Astrocyte of the spinal cord (primary cell): ENCODE data around the gene ERC2.

Experiments
- DNase-seq: peaks from one replicate; pipeline ENCODE4 v3.0.0; 2011; ENCODE audit warnings: low read depth, low spot score
- H3K4me3 ChIP-seq: 2 replicates; pipeline ENCODE4 v1.5.1; 2011; ENCODE audit warnings: low read depth, mild to moderate bottlenecking, low read length, moderate library complexity
- in situ Hi-C: cut with HindIII; loops from 2 replicates; pipeline ENCODE4 v1.10.0; 2017; ENCODE audit warnings: low sequenced_read_pairs
- TF ChIP-seq, protein P1 (sequence below): IDR thresholded peaks from 2 replicates; pipeline ENCODE4 v1.5.1; 2012; ENCODE audit warnings: low read depth, mild to moderate bottlenecking, low read length, inconsistent platforms

The ERC2 gene

DNA sequence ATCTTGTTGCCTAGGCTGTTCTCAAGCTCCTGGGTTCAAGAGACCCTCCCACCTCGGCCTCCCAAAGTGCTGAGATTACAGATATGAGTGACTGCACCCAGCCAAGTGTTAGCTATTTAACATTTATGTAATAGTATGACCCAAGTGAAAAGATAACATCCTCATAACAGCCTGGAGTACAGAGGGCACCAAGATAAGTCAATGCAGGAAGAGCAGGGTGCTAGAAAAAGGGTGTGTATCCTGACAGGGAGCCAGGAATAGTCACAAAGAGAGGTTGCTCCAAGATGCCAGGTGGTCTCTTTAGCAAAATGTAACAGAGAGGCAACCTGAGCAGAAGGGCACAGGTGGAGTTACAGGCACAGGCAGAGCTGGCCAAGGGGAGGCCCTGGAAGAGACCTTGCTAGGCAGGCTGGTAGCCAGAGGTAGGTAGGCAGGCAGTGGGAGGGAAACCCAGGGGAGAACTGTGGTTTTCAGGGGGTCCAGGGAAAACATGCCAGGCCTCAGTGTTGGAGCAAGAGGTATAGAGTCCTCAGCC lies 277.4 kb downstream of the ERC2 start:
- no peak for DNase-seq
- TF ChIP-seq, protein P1, sequence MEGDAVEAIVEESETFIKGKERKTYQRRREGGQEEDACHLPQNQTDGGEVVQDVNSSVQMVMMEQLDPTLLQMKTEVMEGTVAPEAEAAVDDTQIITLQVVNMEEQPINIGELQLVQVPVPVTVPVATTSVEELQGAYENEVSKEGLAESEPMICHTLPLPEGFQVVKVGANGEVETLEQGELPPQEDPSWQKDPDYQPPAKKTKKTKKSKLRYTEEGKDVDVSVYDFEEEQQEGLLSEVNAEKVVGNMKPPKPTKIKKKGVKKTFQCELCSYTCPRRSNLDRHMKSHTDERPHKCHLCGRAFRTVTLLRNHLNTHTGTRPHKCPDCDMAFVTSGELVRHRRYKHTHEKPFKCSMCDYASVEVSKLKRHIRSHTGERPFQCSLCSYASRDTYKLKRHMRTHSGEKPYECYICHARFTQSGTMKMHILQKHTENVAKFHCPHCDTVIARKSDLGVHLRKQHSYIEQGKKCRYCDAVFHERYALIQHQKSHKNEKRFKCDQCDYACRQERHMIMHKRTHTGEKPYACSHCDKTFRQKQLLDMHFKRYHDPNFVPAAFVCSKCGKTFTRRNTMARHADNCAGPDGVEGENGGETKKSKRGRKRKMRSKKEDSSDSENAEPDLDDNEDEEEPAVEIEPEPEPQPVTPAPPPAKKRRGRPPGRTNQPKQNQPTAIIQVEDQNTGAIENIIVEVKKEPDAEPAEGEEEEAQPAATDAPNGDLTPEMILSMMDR, result no peak
- H3K4me3 ChIP-seq, result no peak overlapping the region
- in situ Hi-C loops, result no loop called here

DNA sequence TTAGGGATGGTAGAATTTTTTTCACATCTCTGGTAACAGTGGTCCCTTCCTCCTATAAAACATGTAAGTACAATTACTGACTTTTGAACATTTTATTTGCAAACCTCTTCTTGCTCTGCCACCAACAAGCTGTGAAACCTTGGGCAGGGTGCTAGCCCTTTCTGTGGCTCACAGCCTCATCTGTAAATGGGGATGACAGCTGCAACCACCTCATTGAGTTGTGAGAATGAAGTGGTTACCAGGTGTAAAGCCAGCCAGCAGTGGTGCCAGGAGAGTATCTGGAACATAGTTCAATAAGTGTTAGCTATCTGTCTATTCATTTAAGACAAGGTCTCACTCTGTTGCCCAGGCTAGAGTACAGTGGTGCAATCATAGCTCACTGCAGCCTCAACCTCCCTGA lies 278.1 kb downstream of the ERC2 start:
- TF ChIP-seq, protein P1, result no peak
- DNase-seq, result no peak
- no peak overlapping the region for H3K4me3 ChIP-seq
- in situ Hi-C loops, result no loop called here

DNA sequence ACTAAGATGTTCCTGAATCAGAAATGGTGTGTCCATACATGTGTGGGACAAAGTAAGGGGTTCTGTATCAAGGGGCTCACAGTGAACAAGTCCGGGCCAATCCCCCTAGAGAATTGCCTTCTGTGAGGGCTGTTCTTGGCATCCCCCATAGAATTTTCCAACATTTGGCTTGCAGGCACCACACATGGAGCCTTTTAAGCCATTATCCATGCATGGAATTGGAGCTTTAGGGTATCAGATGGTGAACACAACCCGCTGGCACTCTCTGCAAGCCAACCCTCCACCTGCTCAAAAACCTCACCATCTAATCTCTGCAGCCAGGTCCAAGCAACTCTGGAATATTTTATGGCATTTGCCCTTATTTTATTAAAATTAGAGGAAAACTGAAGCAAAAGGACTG lies 278.7 kb downstream of the ERC2 start:
- TF ChIP-seq, protein P1, result no peak
- no peak for DNase-seq
- H3K4me3 ChIP-seq, result no peak overlapping the region
- in situ Hi-C loops, result no loop called here

DNA sequence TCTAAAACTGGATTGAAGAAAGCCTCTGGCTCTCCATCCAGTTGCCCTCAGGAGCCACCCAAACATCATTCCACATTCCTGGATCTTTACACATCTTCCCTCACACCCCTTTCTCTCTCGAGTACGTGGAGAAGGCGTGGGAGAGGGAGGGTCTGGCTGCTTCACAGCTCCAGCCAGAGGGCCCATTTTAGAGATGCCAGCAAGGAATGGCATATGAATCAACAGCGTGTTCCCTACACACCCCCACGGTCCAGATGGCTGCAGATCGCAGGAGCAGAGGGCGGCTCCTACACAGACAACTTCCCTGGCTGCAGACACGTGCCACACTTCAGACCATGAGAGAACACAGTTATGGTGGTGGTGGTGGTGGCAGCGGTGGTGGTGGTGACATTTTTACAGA lies 280.1 kb downstream of the ERC2 start:
- in situ Hi-C loops, result no loop called here
- DNase-seq, result no peak
- no peak overlapping the region for H3K4me3 ChIP-seq
- TF ChIP-seq, protein P1, result no peak

DNA sequence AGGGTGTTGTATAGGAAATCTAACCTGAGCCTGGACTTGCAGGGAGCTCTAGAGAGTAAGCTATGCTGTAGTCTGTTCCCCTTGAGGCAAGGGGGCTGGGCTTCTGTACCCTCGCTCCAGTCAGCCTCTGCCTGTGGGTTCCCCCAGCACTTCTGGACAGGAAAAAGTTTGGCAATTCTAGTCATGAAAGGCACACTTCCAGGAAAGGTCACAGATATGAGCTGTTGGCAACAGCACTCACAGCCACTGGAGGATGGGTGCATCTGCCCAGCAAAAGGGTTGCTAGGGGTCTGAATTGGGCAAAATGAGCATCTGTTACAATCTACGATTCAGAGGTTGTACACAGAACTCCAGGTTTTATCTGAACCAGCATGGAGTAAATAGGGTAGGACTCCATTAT lies 281.2 kb downstream of the ERC2 start:
- TF ChIP-seq, protein P1, result no peak
- in situ Hi-C loops, result no loop called here
- H3K4me3 ChIP-seq, result no peak overlapping the region
- DNase-seq, result no peak

DNA sequence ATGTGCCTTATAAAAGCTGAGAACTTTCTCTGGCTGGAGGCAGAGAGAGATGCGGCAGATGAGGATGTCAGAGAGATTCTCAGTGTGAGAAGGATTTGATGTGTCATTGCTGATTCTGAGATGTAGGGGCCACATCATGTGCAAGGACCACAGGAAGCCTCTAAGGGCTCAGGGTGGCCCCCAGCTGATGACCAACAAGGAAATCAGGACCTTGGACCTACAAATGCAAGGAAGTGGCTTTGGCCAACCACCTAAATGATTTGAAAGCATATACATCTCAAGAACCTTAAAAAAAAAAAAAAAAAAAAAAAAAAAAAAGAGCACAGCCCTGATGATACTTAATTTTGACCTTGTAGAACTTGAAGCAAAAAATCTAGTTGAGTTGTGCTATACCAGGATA lies 282.4 kb downstream of the ERC2 start:
- H3K4me3 ChIP-seq, result no peak overlapping the region
- TF ChIP-seq, protein P1, result no peak
- DNase-seq, result no peak
- in situ Hi-C loops, result no loop called here

DNA sequence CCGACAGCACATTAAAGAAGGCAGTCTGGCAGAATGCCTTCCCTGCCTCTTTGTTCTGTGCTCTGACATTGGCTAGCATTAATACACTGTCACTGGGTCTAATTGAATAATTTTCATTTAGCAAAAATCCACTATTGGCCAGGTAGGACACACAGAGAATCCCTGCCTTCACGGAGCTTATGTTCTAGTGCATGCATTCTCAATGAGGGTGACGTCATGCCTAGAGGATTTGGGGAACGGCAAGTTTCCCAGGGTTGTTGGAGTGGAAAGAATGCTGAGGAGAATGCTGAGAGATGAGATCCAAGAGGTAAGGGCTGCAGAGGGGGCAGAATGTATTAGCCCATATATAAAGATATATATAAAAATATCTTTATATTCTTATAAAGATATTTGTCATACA lies 284.7 kb downstream of the ERC2 start:
- H3K4me3 ChIP-seq, result no peak overlapping the region
- in situ Hi-C loops, result no loop called here
- no peak for DNase-seq
- TF ChIP-seq, protein P1, result no peak
